WTC11 (cell line): ENCODE measurements around the gene SAP30BP. TPM values are rescaled to one million over a fixed set of nuclear protein-coding genes. Genes with fewer than 3 reads are reported as not detected.

Experiments
- ATAC-seq: fragments of 200-7000 bp; cut with Tn5 transposase; 2 replicates; pipeline ENCODE4 v1.10.0; 2021; ENCODE audit warnings: mild to moderate bottlenecking, moderate library complexity
- CTCF ChIA-PET: fragments of 300-600 bp; sonication (Branson Sonifier 250); formaldehyde crosslinking; loops from one replicate; lab custom pipeline; 2021; ENCODE audit warnings: antibody characterized with exemption; lab: Charles Lee
- POLR2A ChIA-PET: fragments of 350-600 bp; sonication (Branson Sonifier 250); formaldehyde crosslinking; loops from one replicate; lab custom pipeline; 2021; ENCODE audit warnings: antibody characterized with exemption; lab: Charles Lee
- DNase-seq: peaks from one replicate; pipeline ENCODE4 v3.0.0; 2021; ENCODE audit warnings: low spot score
- H3K27ac Mint-ChIP-seq: 2 replicates; pipeline ENCODE4 v1.8.0; 2021; ENCODE audit warnings: mixed read lengths
- H3K27me3 Mint-ChIP-seq: 2 replicates; pipeline ENCODE4 v1.8.0; 2021; ENCODE audit warnings: low read depth, mild to moderate bottlenecking, moderate library complexity, mixed read lengths
- H3K36me3 Mint-ChIP-seq: 2 replicates; pipeline ENCODE4 v1.8.0; 2021; ENCODE audit warnings: mixed read lengths
- H3K4me1 Mint-ChIP-seq: 2 replicates; pipeline ENCODE4 v1.8.0; 2022; ENCODE audit warnings: mixed read lengths
- H3K4me3 Mint-ChIP-seq: 2 replicates; pipeline ENCODE4 v1.8.0; 2021; ENCODE audit warnings: mild to moderate bottlenecking, moderate library complexity, mixed read lengths
- H3K9me3 Mint-ChIP-seq: 2 replicates; pipeline ENCODE4 v1.8.0; 2021; ENCODE audit warnings: mixed read lengths
- ATF1 ChIP-seq: sonication (generic); formaldehyde crosslinking; IDR thresholded peaks from 2 replicates; pipeline ENCODE4 v1.8.1; 2023; ENCODE audit warnings: mild to moderate bottlenecking, moderate library complexity, missing genetic modification reagents
- ATF2 ChIP-seq: sonication (generic); formaldehyde crosslinking; IDR thresholded peaks from 2 replicates; pipeline ENCODE4 v1.8.1; 2022; ENCODE audit warnings: low read depth, missing genetic modification reagents, borderline replicate concordance
- EMX1 ChIP-seq: fragments of 250-450 bp; sonication (Bioruptor Pico); IDR thresholded peaks from 2 replicates; pipeline ENCODE4 v1.8.0; 2021; ENCODE audit warnings: mild to moderate bottlenecking
- GRHL2 ChIP-seq: fragments of 250-450 bp; sonication (Bioruptor Pico); IDR thresholded peaks from 2 replicates; pipeline ENCODE4 v1.8.0; 2022; ENCODE audit warnings: mild to moderate bottlenecking, moderate library complexity; ENCODE audit not compliant: insufficient replicate concordance, severe bottlenecking
- IRF1 ChIP-seq: sonication (generic); formaldehyde crosslinking; IDR thresholded peaks from 2 replicates; pipeline ENCODE4 v1.8.0; 2023; ENCODE audit warnings: missing genetic modification reagents
- JAZF1 ChIP-seq: fragments of 250-450 bp; sonication (Bioruptor Pico); IDR thresholded peaks from 2 replicates; pipeline ENCODE4 v1.9.0; 2021; ENCODE audit warnings: moderate library complexity, mild to moderate bottlenecking, inconsistent platforms
- KAT7 ChIP-seq: sonication (generic); formaldehyde crosslinking; IDR thresholded peaks from 2 replicates; pipeline ENCODE4 v1.8.1; 2023; ENCODE audit warnings: missing genetic modification reagents, mild to moderate bottlenecking, borderline replicate concordance
- MXD4 ChIP-seq: fragments of 250-450 bp; sonication (Bioruptor Pico); IDR thresholded peaks from 2 replicates; pipeline ENCODE4 v1.8.0; 2021; ENCODE audit warnings: mild to moderate bottlenecking, moderate library complexity, borderline replicate concordance
- NR1H2 ChIP-seq: sonication (generic); formaldehyde crosslinking; IDR thresholded peaks from 2 replicates; pipeline ENCODE4 v1.9.0; 2021; ENCODE audit warnings: mild to moderate bottlenecking, moderate library complexity, missing genetic modification reagents
- NR3C1 ChIP-seq: sonication (generic); formaldehyde crosslinking; conservative IDR thresholded peaks from 2 replicates; pipeline ENCODE4 v1.8.1; 2023; ENCODE audit warnings: low read depth, mild to moderate bottlenecking, missing genetic modification reagents
- OVOL2 ChIP-seq: fragments of 250-450 bp; sonication (Bioruptor Pico); IDR thresholded peaks from 2 replicates; pipeline ENCODE4 v1.9.0; 2021; ENCODE audit warnings: mild to moderate bottlenecking, borderline replicate concordance
- TEAD1 ChIP-seq: sonication (generic); formaldehyde crosslinking; IDR thresholded peaks from 2 replicates; pipeline ENCODE4 v1.8.0; 2022; ENCODE audit warnings: mild to moderate bottlenecking, missing genetic modification reagents
- TEAD4 ChIP-seq: sonication (generic); formaldehyde crosslinking; IDR thresholded peaks from 2 replicates; pipeline ENCODE4 v1.8.0; 2022; ENCODE audit warnings: mild to moderate bottlenecking, missing genetic modification reagents
- TP53 ChIP-seq: sonication (generic); formaldehyde crosslinking; IDR thresholded peaks from 2 replicates; pipeline ENCODE4 v1.8.1; 2023; ENCODE audit warnings: mild to moderate bottlenecking, missing genetic modification reagents
- ZNF138 ChIP-seq: sonication (generic); formaldehyde crosslinking; conservative IDR thresholded peaks from 2 replicates; pipeline ENCODE4 v1.8.1; 2022; ENCODE audit warnings: mild to moderate bottlenecking, moderate library complexity, missing genetic modification reagents
- ZNF416 ChIP-seq: fragments of 250-450 bp; sonication (Bioruptor Pico); IDR thresholded peaks from 2 replicates; pipeline ENCODE4 v1.9.0; 2021; ENCODE audit warnings: mild to moderate bottlenecking, inconsistent platforms
- ZNF423 ChIP-seq: fragments of 250-450 bp; sonication (Bioruptor Pico); IDR thresholded peaks from 2 replicates; pipeline ENCODE4 v2.1.2; 2022; ENCODE audit warnings: mild to moderate bottlenecking, moderate library complexity
- total RNA-seq: library from RNA; stranded (reverse); gene quantifications from 3 replicates; pipeline ENCODE4 v1.2.3, GENCODE V29; 2021
- TF ChIP-seq, protein P1 (sequence below): sonication (generic); formaldehyde crosslinking; conservative IDR thresholded peaks from 2 replicates; pipeline ENCODE4 v1.8.1; 2023; ENCODE audit warnings: mild to moderate bottlenecking, low read depth, missing genetic modification reagents, moderate library complexity
- TF ChIP-seq, protein P2 (sequence below): sonication (generic); formaldehyde crosslinking; IDR thresholded peaks from 2 replicates; pipeline ENCODE4 v1.8.1; 2023; ENCODE audit warnings: mild to moderate bottlenecking, missing genetic modification reagents, moderate library complexity
- TF ChIP-seq, protein P3 (sequence below): sonication (generic); formaldehyde crosslinking; IDR thresholded peaks from 2 replicates; pipeline ENCODE4 v1.8.1; 2022; ENCODE audit warnings: low read depth, mild to moderate bottlenecking, moderate library complexity, missing genetic modification reagents, borderline replicate concordance
- TF ChIP-seq, protein P4 (sequence below): fragments of 250-450 bp; sonication (Bioruptor Pico); IDR thresholded peaks from 2 replicates; pipeline ENCODE4 v1.8.0; 2021; ENCODE audit warnings: mild to moderate bottlenecking

SAP30BP gene
- total RNA-seq, 1 experiment from 2014 or later: 86.8 TPM

- TF ChIP-seq, protein P1, sequence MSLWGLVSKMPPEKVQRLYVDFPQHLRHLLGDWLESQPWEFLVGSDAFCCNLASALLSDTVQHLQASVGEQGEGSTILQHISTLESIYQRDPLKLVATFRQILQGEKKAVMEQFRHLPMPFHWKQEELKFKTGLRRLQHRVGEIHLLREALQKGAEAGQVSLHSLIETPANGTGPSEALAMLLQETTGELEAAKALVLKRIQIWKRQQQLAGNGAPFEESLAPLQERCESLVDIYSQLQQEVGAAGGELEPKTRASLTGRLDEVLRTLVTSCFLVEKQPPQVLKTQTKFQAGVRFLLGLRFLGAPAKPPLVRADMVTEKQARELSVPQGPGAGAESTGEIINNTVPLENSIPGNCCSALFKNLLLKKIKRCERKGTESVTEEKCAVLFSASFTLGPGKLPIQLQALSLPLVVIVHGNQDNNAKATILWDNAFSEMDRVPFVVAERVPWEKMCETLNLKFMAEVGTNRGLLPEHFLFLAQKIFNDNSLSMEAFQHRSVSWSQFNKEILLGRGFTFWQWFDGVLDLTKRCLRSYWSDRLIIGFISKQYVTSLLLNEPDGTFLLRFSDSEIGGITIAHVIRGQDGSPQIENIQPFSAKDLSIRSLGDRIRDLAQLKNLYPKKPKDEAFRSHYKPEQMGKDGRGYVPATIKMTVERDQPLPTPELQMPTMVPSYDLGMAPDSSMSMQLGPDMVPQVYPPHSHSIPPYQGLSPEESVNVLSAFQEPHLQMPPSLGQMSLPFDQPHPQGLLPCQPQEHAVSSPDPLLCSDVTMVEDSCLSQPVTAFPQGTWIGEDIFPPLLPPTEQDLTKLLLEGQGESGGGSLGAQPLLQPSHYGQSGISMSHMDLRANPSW: no peak
- TF ChIP-seq ATF2: no peak
- TF ChIP-seq ZNF423 (CRISPR knock-in tag): no peak
- no peak for TF ChIP-seq ZNF416
Observed at GRCh38 chr17:75642784-75643642, 24.1 kb upstream of the SAP30BP start (continued).

GRCh38 chr17:75643643-75644017, 23.5 kb upstream of the SAP30BP start:
- Mint-ChIP-seq H3K27ac (peak overlapping the region; percentile 80), H3K4me1 (peaks cover 18% of the 10 kb centered on the region), H3K9me3 (no peaks in the 10 kb centered on the region), H3K4me3 (no peak overlapping the region)
- CTCF ChIA-PET: interaction anchor here (0.7 to 22.8 kb wide), 6 partner anchors 9 to 110 kb away, joined by 3 to 456 read pairs (median 28); partner anchors contain the start of gene SMIM5
- no peak for ATAC-seq
- DNase-seq: no peak
- POLR2A ChIA-PET: interaction anchor here (0.9 kb wide), 1 partner anchor 136 kb away, joined by 3 read pairs; no protein-coding TSS in a partner anchor
- no peak for TF ChIP-seq NR1H2 (CRISPR knock-in tag)
- TF ChIP-seq, protein P2, sequence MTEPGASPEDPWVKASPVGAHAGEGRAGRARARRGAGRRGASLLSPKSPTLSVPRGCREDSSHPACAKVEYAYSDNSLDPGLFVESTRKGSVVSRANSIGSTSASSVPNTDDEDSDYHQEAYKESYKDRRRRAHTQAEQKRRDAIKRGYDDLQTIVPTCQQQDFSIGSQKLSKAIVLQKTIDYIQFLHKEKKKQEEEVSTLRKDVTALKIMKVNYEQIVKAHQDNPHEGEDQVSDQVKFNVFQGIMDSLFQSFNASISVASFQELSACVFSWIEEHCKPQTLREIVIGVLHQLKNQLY (CRISPR knock-in tag): no peak
- TF ChIP-seq, all 79 proteins: peak for 0
- H3K36me3 Mint-ChIP-seq: no peaks in the 10 kb centered on the region; the same call in 1 of the 2 replicates
- H3K27me3 Mint-ChIP-seq: no peaks in the 10 kb centered on the region

- ATAC-seq (no peak), DNase-seq (no peak)
- peak overlapping the region; percentile 73 for H3K27ac Mint-ChIP-seq
- CTCF ChIA-PET: interaction anchor here (1.0 to 22.8 kb wide), 7 partner anchors 7 to 108 kb away, joined by 3 to 456 read pairs (median 23); partner anchors contain the start of gene SMIM5
- no peaks in the 10 kb centered on the region for H3K27me3 Mint-ChIP-seq
- no peak overlapping the region for H3K4me3 Mint-ChIP-seq
- no peaks in the 10 kb centered on the region for H3K9me3 Mint-ChIP-seq
- H3K4me1 Mint-ChIP-seq: peaks cover 18% of the 10 kb centered on the region
- POLR2A ChIA-PET: no interaction called here
- peaks cover 11% of the 10 kb centered on the region for H3K36me3 Mint-ChIP-seq
- TF ChIP-seq NR3C1 (no peak), KAT7 (CRISPR knock-in tag) (no peak), TEAD4 (CRISPR knock-in tag) (no peak), IRF1 (no peak), JAZF1 (CRISPR knock-in tag) (no peak), MXD4 (no peak), NR1H2 (CRISPR knock-in tag) (no peak), ATF1 (no peak), GRHL2 (no peak), TEAD1 (CRISPR knock-in tag) (no peak), ZNF416 (no peak), ATF2 (no peak), ZNF138 (CRISPR knock-in tag) (no peak), OVOL2 (CRISPR knock-in tag) (no peak), TP53 (CRISPR knock-in tag) (no peak), EMX1 (CRISPR knock-in tag) (no peak)
- TF ChIP-seq, protein P3, sequence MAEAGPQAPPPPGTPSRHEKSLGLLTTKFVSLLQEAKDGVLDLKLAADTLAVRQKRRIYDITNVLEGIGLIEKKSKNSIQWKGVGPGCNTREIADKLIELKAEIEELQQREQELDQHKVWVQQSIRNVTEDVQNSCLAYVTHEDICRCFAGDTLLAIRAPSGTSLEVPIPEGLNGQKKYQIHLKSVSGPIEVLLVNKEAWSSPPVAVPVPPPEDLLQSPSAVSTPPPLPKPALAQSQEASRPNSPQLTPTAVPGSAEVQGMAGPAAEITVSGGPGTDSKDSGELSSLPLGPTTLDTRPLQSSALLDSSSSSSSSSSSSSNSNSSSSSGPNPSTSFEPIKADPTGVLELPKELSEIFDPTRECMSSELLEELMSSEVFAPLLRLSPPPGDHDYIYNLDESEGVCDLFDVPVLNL (CRISPR knock-in tag): no peak
- TF ChIP-seq, protein P4, sequence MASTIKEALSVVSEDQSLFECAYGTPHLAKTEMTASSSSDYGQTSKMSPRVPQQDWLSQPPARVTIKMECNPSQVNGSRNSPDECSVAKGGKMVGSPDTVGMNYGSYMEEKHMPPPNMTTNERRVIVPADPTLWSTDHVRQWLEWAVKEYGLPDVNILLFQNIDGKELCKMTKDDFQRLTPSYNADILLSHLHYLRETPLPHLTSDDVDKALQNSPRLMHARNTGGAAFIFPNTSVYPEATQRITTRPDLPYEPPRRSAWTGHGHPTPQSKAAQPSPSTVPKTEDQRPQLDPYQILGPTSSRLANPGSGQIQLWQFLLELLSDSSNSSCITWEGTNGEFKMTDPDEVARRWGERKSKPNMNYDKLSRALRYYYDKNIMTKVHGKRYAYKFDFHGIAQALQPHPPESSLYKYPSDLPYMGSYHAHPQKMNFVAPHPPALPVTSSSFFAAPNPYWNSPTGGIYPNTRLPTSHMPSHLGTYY: no peak
Observed at GRCh38 chr17:75645501-75645888, 21.6 kb upstream of the SAP30BP start.
